Epithelial cell of proximal tubule (primary cell): Measurements from ENCODE around the gene CAPN10. TPM values are rescaled to one million over a fixed set of nuclear protein-coding genes. Genes with fewer than 3 reads are reported as not detected.
A peak's percentile ranks its signal among the peaks of the same experiment; 100 is the strongest.
"Not testable (repeated sequence)": the region's sequence is repeated elsewhere in the genome, so short reads cannot be mapped to it uniquely, and the experiment has no call there.

Source experiments
- DNase-seq: peaks from one replicate; pipeline ENCODE4 v3.0.0-alpha.2; 2011; ENCODE audit warnings: low read depth
- H3K4me3 ChIP-seq: 2 replicates; pipeline ENCODE4 v1.5.1; 2011; ENCODE audit warnings: low read depth, mild to moderate bottlenecking, low read length
- CTCF ChIP-seq: conservative IDR thresholded peaks from 2 replicates; pipeline ENCODE4 v1.5.1; 2012; ENCODE audit warnings: low read depth, mild to moderate bottlenecking, low read length
- total RNA-seq: library from RNA; depleted of rRNA; stranded (reverse); fragments of >200 nt; gene quantifications from 2 replicates; pipeline ENCODE4 v1.2.3, GENCODE V29; 2015

CAPN10 gene
- total RNA-seq, 1 donor from 2014 or later, result 31.9 TPM

- no peak for DNase-seq
- H3K4me3 ChIP-seq, result peak overlapping the region; percentile 85
- TF ChIP-seq CTCF, result no peak
These were observed 27.2 kb upstream of the CAPN10 start for GRCh38 chr2:240559286-240559685.

- peak within 1 kb of the TSS; percentile 85 for H3K4me3 ChIP-seq
- no peak for DNase-seq
- no peak for TF ChIP-seq CTCF
These were observed 26.5 kb upstream of the CAPN10 start, which contains the start of gene DUSP28 for GRCh38 chr2:240560084-240560479. TSS of gene DUSP28 (plus strand) at chr2:240560357. CDS start at chr2:240560685, 328 bp downstream.

- TF ChIP-seq CTCF, result peak; percentile 27
- peak overlapping the region; percentile 85 for H3K4me3 ChIP-seq
- DNase-seq, result peak; percentile 72
These were observed 25.8 kb upstream of the CAPN10 start for GRCh38 chr2:240560480-240561324.

GRCh38 chr2:240561325-240561971 is 25.1 kb upstream of the CAPN10 start:
- TF ChIP-seq CTCF, result no peak
- no peak for DNase-seq

GRCh38 chr2:240563231-240563630 is 23.3 kb upstream of the CAPN10 start:
- not testable (repeated sequence) for DNase-seq, H3K4me3 ChIP-seq

More at GRCh38 chr2:240561325-240561971, 25.1 kb upstream of the CAPN10 start:
- peak overlapping the region; percentile 85 for H3K4me3 ChIP-seq

- DNase-seq, result no peak
- TF ChIP-seq CTCF, result no peak
- H3K4me3 ChIP-seq, result no peak overlapping the region
These were observed 22.5 kb upstream of the CAPN10 start for GRCh38 chr2:240563951-240564560.
